Central memory CD8-positive, alpha-beta T cell (primary cell): ENCODE measurements around the gene ARHGEF10L.
"Not testable (repeated sequence)": the region's sequence is repeated elsewhere in the genome, so short reads cannot be mapped to it uniquely, and the experiment has no call there.

Experiments
- ATAC-seq: fragments of 150-1000 bp; cut with Tn5 transposase; replicated peaks from 2 replicates; pipeline ENCODE4 v1.10.0; 2022; ENCODE audit warnings: mild to moderate bottlenecking, moderate FRiP score, moderate number of reproducible peaks; ENCODE audit not compliant: poor library complexity, severe bottlenecking; ENCODE audit errors: extremely low read depth
- DNase-seq, 2 donors: peaks; one replicate each; pipeline ENCODE4 v3.0.0; 2021; ENCODE audit warnings: low spot score in 2 of 2
- H3K27ac Mint-ChIP-seq: one replicate; pipeline ENCODE4 v1.8.0; 2022; ENCODE audit warnings: low read depth, mild to moderate bottlenecking, moderate library complexity, mixed read lengths
- H3K27me3 Mint-ChIP-seq: one replicate; pipeline ENCODE4 v1.8.0; 2022; ENCODE audit warnings: mixed read lengths
- H3K36me3 Mint-ChIP-seq: one replicate; pipeline ENCODE4 v1.8.0; 2022; ENCODE audit warnings: mild to moderate bottlenecking, moderate library complexity, mixed read lengths; ENCODE audit not compliant: insufficient read depth
- H3K4me1 Mint-ChIP-seq: one replicate; pipeline ENCODE4 v1.8.0; 2022; ENCODE audit warnings: mixed read lengths
- H3K4me3 Mint-ChIP-seq: one replicate; pipeline ENCODE4 v1.8.0; 2022; ENCODE audit warnings: mild to moderate bottlenecking, moderate library complexity, mixed read lengths
- H3K9me3 Mint-ChIP-seq: one replicate; pipeline ENCODE4 v1.8.0; 2022; ENCODE audit warnings: mixed read lengths

The ARHGEF10L gene

DNA sequence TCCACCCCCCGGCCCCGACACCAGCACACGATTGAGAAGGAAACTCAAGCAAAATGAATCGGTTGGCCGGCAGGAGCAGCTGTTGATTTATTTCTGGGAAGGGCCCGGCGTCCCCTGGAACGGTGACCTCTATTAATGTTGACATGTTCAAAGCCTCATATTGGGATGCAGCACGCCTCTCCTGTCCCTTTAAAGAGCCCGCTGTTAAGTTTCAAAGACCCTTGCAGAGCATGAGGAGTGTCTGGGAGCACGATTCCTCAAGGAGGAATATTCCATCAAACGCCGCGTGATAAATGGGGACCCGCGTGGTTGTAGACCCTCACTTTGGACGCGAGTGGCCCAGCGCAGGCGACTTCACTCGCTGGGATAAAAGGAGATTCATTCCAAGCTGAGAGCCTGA, 194.2 kb downstream of the ARHGEF10L start:
- ATAC-seq: no peak
- no peaks in the 10 kb centered on the region for H3K4me1 Mint-ChIP-seq
- H3K4me3 Mint-ChIP-seq: no peak overlapping the region
- H3K27ac Mint-ChIP-seq: no peak overlapping the region
- no peaks in the 10 kb centered on the region for H3K36me3 Mint-ChIP-seq
- no peaks in the 10 kb centered on the region for H3K9me3 Mint-ChIP-seq
- H3K27me3 Mint-ChIP-seq: peaks cover 6% of the 10 kb centered on the region
- no peak for DNase-seq

DNA sequence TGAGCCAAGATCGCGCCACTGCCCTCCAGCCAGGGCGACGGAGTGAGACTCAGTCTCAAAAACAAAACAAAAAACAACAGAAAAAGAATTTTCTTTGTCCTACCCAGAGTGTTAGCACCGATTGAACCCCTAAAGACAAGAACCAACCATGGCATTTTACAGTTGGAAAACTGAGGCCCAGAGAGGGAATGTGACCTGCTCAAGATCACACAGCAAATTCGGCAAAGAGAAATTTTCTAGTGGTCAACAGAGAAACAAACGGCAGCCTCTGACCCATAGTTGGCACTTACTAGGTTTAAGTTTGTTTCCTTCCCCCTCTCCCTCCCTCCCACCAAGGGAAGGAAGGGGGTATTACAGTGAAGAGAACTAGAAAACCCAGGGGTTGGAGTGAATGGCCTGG, 195.1 kb downstream of the ARHGEF10L start:
- ATAC-seq (no peak), DNase-seq (no peak)
- H3K27ac Mint-ChIP-seq: no peak overlapping the region
- H3K4me1 Mint-ChIP-seq: no peaks in the 10 kb centered on the region
- no peaks in the 10 kb centered on the region for H3K9me3 Mint-ChIP-seq
- H3K36me3 Mint-ChIP-seq: no peaks in the 10 kb centered on the region
- no peaks in the 10 kb centered on the region for H3K27me3 Mint-ChIP-seq
- no peak overlapping the region for H3K4me3 Mint-ChIP-seq

DNA sequence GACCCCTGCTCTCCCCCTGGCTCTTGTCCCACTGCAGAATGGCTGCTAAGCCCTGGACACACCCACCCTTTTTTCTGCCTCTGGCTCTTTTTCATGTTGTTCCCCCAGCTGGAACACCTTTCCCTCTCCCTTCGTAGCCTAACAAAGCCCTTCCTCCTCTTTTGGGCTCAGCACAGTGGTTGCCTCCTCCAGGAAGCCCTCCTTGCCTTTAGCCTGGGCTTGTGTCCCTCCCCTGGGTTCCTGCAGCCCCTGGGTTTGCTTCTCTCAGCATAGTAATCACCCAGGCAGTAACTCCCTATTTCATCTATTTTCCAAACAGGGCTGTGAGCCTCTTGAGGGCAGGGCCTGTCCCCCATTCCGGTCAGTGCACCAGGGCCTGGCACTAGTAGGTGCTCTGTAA, 195.8 kb downstream of the ARHGEF10L start:
- H3K27ac Mint-ChIP-seq: no peak overlapping the region

DNA sequence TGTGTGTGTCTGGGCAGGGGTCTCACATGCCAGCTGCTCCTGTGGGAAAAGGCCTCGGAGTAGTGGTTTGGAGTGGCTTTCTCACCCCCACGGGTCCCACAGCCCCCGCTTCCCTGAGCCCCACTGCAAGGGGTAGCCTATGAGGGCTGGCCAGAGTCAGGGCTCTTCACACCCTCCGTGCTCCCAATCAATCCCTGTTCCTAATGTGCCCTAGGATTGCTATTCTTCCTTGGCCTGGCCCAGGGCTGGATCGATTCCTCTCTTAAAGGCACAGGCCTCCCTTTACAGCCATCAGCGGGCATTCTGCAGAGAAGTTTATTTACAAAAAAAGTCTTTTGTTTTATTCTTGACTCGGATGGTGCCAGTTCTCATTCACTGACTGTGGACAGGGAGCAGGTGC, 196.3 kb downstream of the ARHGEF10L start:
- Mint-ChIP-seq H3K27me3 (peaks cover 8% of the 10 kb centered on the region), H3K36me3 (no peaks in the 10 kb centered on the region), H3K27ac (no peak overlapping the region), H3K4me1 (no peaks in the 10 kb centered on the region), H3K9me3 (no peaks in the 10 kb centered on the region), H3K4me3 (no peak overlapping the region)
- DNase-seq (no peak), ATAC-seq (no peak)

More for the DNA sequence above, 195.8 kb downstream of the ARHGEF10L start:
- ATAC-seq: no peak
- Mint-ChIP-seq H3K27me3 (peaks cover 4% of the 10 kb centered on the region), H3K4me3 (no peak overlapping the region), H3K4me1 (no peaks in the 10 kb centered on the region), H3K9me3 (no peaks in the 10 kb centered on the region), H3K36me3 (no peaks in the 10 kb centered on the region)
- no peak for DNase-seq

DNA sequence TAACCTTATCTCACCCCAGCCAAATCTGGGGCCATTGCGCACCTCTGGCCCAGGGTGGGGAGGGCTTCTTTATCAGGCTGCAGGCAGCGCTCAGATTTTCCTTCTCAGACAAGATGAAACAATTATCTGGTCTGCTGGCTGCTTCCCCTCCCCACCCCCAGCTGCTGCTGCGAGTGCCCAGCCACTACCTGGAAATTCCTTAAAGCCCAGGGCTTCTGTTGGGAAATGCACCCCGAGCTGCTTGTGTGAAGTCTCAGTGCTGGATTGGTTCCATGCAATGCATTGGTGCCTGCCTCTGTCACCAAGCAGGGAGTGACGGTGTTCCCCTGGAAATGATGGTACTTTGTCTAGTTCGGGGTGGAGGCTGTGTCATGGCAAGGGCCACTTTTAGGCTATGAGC, 197.1 kb downstream of the ARHGEF10L start:
- H3K4me3 Mint-ChIP-seq: no peak overlapping the region
- no peaks in the 10 kb centered on the region for H3K4me1 Mint-ChIP-seq
- no peak overlapping the region for H3K27ac Mint-ChIP-seq
- ATAC-seq (no peak), DNase-seq (no peak)
- H3K9me3 Mint-ChIP-seq: no peaks in the 10 kb centered on the region
- H3K27me3 Mint-ChIP-seq: peaks cover 16% of the 10 kb centered on the region
- no peaks in the 10 kb centered on the region for H3K36me3 Mint-ChIP-seq

DNA sequence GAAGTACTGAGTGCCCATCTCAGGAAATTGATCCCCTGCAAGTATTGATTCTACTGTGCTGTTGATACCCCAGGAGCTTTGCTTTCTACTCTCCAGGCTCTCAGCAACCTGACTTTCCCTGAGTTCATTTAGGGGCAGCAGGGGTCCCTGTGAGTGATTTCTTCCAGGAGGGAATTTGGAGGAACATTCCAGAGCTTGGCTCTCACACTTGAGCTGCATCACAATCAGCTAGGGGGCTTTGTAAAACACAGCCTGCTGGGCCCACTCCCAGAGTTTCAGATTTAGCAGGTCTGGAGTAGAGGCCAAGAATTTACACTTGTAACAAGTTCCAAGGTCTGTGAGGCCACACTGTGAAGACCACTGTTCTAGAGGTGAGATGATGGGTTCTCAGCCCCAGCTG, 199.6 kb downstream of the ARHGEF10L start:
- Mint-ChIP-seq H3K27ac (no peak overlapping the region), H3K36me3 (no peaks in the 10 kb centered on the region), H3K4me3 (no peak overlapping the region), H3K4me1 (no peaks in the 10 kb centered on the region), H3K9me3 (no peaks in the 10 kb centered on the region), H3K27me3 (peaks cover 19% of the 10 kb centered on the region)
- no peak for ATAC-seq
- DNase-seq: no peak

DNA sequence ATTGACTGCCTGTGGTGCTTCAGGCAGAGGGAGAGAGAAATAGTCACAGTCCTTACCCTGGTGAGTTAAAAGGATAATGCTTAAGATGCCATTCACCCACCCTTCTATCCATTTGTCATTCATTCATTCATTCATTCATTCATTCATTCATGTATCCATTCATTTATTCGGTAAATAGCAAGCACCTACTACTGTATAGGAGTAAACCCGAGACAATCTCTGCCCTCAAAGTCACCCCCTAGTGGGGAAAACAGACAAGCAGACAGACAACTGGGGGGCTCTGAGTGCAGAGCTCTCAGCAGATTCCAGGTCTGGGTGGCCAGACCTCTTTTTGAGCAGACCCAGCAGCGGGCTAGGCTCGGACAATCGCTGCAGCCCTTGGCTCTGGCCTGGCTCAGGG, 201.6 kb downstream of the ARHGEF10L start:
- Mint-ChIP-seq H3K27ac (no peak overlapping the region), H3K36me3 (no peaks in the 10 kb centered on the region), H3K9me3 (no peaks in the 10 kb centered on the region), H3K4me1 (no peaks in the 10 kb centered on the region), H3K27me3 (peaks cover 19% of the 10 kb centered on the region), H3K4me3 (no peak overlapping the region)
- no peak for ATAC-seq
- no peak for DNase-seq

DNA sequence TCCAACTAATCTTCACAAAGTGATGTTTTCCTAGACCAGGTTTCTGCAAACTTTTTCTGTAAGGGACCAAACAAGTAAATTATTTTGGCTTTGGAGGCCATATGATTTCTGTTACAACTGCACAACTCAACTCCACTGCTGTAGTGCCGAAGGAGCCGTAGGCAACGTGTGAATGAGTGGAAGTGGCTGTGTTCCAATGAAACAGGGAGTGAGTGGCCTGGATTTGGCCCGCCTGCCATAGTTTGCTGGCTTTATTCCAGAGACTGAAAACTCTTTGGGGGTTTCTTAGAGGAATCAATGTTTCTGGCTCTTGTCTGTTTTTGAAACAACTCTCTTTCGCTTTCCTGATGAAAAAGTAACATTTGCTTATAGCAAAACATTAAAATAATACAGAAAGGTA, 203.1 kb downstream of the ARHGEF10L start:
- no peak for DNase-seq
- no peaks in the 10 kb centered on the region for H3K9me3 Mint-ChIP-seq
- no peak for ATAC-seq
- H3K27ac Mint-ChIP-seq: no peak overlapping the region
- peaks cover 19% of the 10 kb centered on the region for H3K27me3 Mint-ChIP-seq
- no peaks in the 10 kb centered on the region for H3K4me1 Mint-ChIP-seq
- H3K36me3 Mint-ChIP-seq: no peaks in the 10 kb centered on the region
- no peak overlapping the region for H3K4me3 Mint-ChIP-seq

DNA sequence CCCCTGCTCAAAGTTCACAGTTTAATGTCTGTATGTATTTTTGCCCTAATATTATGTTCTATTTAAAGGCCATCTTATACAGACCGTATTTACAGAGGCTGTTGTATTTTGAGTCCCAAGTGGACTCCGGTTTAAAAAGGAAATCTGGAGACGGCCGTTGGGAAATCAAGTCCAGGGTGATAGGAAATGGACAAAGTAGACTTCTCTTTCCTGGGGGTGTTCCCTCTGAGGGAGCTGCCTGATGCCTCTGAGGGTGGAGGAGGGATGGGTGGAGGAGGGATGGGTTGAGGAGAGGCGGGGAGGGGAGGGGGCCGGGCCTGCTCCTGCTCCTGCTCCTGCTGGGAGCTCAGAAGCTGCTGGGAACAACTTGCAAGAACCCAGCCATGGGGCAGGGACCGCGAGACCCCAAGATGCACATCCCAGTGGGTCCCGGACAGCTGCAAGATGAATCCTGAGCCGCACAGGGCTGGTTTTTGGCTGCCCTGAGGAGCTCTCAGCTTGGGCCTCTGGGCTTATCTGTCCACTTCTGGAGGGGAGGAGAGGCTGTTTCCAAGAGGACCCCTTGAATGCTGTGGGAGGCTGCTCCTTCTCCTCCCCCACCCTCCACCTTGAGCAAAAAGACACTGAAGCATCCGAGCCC, 203.6 kb downstream of the ARHGEF10L start:
- H3K4me3 Mint-ChIP-seq: no peak overlapping the region
- no peak for ATAC-seq
- no peak overlapping the region for H3K27ac Mint-ChIP-seq
- H3K4me1 Mint-ChIP-seq: no peaks in the 10 kb centered on the region
- DNase-seq: no peak
- no peaks in the 10 kb centered on the region for H3K9me3 Mint-ChIP-seq
- H3K27me3 Mint-ChIP-seq: peaks cover 19% of the 10 kb centered on the region
- H3K36me3 Mint-ChIP-seq: no peaks in the 10 kb centered on the region

DNA sequence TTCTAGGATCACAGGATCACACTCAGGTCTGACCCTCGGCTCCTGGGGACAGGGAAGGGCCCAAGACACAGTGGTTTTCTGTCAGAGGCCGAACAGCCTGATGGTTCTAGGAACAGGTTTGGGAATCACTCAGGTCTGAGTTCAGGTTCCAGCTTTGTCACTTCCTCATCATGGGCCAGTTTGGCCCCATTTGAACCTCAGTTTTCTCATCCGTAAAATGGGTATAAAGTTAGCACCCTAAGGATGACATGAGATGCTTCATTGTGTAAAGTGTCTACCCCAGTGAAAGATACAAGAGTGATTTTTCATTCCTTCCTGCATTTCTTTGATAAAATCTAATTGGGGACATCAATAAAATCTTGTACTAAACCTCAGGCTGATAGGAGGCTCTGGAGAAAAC, 204.4 kb downstream of the ARHGEF10L start:
- H3K4me1 Mint-ChIP-seq: no peaks in the 10 kb centered on the region
- no peak overlapping the region for H3K4me3 Mint-ChIP-seq
- ATAC-seq (no peak), DNase-seq (no peak)
- no peaks in the 10 kb centered on the region for H3K9me3 Mint-ChIP-seq
- no peaks in the 10 kb centered on the region for H3K36me3 Mint-ChIP-seq
- no peak overlapping the region for H3K27ac Mint-ChIP-seq
- H3K27me3 Mint-ChIP-seq: peaks cover 19% of the 10 kb centered on the region

DNA sequence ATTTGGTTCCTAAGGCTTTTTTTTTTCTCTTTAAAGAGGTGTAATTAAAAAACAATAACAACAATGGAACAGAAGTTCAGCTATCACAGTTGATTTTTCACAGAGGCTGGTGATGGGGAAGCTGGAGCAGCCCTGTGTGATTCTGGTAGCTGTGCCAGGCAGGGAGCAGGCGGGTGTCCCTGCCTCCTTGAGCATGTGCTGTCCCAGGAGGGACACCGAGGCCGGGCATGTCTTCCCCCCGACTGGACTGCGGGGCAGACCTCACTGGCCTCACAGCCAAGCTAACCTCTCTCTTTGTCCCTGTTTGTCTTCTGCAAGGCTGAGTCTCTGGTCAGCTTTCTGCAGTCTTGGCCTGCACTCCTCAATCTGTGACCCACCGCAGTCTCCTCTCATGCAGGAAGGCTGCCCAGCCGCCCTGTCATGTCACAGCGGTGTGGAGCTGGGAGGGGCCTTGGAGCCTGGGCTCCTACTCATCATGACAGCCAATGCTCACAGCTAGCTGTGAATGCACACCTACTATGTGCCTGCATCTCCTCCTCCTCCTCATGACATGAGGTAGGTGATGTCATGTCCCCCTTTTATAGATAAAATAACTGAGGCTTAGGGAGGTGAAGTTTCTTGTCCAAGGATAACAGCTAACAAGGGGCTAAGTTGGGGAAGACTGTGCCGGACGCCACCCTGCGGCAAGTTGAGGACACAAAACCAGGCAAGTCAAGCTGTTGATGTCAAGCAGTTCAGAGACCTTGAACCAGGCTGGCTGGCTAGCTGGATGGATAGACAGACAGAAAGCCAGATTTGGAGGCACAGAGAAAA, 205.4 kb downstream of the ARHGEF10L start:
- no peak for DNase-seq

DNA sequence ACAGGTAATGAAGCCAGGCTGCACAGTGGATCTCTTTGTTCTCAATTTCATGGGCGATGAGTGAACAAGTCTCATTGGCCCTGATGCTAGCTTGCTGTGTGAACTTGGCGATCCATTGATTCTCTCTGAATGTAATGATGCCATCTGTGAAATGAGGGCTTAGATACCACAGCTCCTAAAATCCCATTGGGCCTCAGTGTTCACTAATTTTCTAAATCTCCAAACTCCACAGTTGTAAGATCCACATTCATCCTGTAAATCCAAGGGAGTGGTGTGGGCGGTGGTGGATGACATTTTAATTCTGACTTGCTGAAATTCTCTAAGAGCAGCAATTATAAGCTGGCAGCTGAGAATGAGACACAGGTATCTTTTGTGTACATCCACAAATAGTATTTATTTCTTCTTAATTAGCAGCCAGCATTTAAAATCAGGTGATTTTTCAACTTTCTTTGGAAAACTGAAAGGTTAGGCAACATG, 206.0 kb downstream of the ARHGEF10L start:
- no peak overlapping the region for H3K27ac Mint-ChIP-seq
- DNase-seq (no peak), ATAC-seq (no peak)
- H3K4me1 Mint-ChIP-seq: no peaks in the 10 kb centered on the region
- no peak overlapping the region for H3K4me3 Mint-ChIP-seq
- peaks cover 22% of the 10 kb centered on the region for H3K27me3 Mint-ChIP-seq
- peaks cover 5% of the 10 kb centered on the region for H3K9me3 Mint-ChIP-seq
- H3K36me3 Mint-ChIP-seq: no peaks in the 10 kb centered on the region

More for the DNA sequence above, 205.4 kb downstream of the ARHGEF10L start:
- no peak overlapping the region for H3K4me3 Mint-ChIP-seq
- no peak overlapping the region for H3K27ac Mint-ChIP-seq
- no peak for ATAC-seq
- no peaks in the 10 kb centered on the region for H3K36me3 Mint-ChIP-seq
- no peaks in the 10 kb centered on the region for H3K4me1 Mint-ChIP-seq
- no peaks in the 10 kb centered on the region for H3K9me3 Mint-ChIP-seq
- peaks cover 21% of the 10 kb centered on the region for H3K27me3 Mint-ChIP-seq

DNA sequence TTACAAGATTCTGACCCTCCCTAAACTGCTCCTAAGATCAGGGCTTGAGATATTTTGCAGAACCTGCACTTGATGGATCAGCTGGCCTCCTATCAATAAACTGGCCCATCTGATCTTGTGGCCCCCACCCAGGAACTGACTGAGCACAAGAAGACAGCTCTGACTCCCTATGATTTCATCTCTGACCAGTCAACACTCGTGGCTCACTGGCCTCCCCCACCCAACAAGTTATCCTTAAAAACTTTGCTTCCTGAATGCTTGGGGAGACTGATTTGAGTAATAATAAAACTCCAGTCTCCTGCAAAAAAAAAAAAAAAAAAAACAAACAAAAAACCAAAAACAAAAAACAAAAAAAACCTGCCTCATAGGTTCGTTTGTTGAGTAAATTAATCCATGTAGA, 206.8 kb downstream of the ARHGEF10L start:
- not testable (repeated sequence) for H3K4me3 Mint-ChIP-seq

More for the DNA sequence above, 206.8 kb downstream of the ARHGEF10L start:
- not testable (repeated sequence) for H3K4me1 Mint-ChIP-seq, DNase-seq, H3K36me3 Mint-ChIP-seq, H3K27ac Mint-ChIP-seq, ATAC-seq, H3K9me3 Mint-ChIP-seq
- H3K27me3 Mint-ChIP-seq: peaks cover 16% of the 10 kb centered on the region
